Keratinocyte (primary cell): ENCODE results near the gene FOXI1. TPM values are rescaled to one million over a fixed set of nuclear protein-coding genes. Genes with fewer than 3 reads are reported as not detected.

Source experiments
- DNase-seq: peaks from one replicate; pipeline ENCODE4 v3.0.0-alpha.2; 2011; ENCODE audit warnings: low read depth, missing footprints, low spot score
- FAIRE-seq: peaks from 2 replicates; lab custom pipeline; 2011; peaks lifted over from hg19 to GRCh38; lab: Jason Lieb, UNC
- H2AFZ ChIP-seq: 2 replicates; pipeline ENCODE4 v1.6.0; 2012; ENCODE audit warnings: low read length, control low read depth, inconsistent platforms; ENCODE audit not compliant: control insufficient read depth
- H3K27ac ChIP-seq: 2 replicates; pipeline ENCODE4 v1.5.1; 2011; ENCODE audit warnings: low read length; ENCODE audit not compliant: control insufficient read depth, insufficient read depth
- H3K27me3 ChIP-seq: 3 replicates; pipeline ENCODE4 v1.6.0; 2011; ENCODE audit warnings: low read length; ENCODE audit not compliant: control insufficient read depth, insufficient read depth; ENCODE audit errors: extremely low read depth
- H3K36me3 ChIP-seq, 2 experiments: 2 replicates in 1 of 2; 3 replicates in 1 of 2; pipeline ENCODE4 v1.5.1; 2011; ENCODE audit warnings: low read length in 2 of 2, mild to moderate bottlenecking in 1 of 2; ENCODE audit not compliant: control insufficient read depth in 2 of 2, insufficient read depth in 2 of 2; ENCODE audit errors: extremely low read depth in 1 of 2
- H3K4me1 ChIP-seq: 3 replicates; pipeline ENCODE4 v1.5.1; 2011; ENCODE audit warnings: low read length; ENCODE audit not compliant: control insufficient read depth, insufficient read depth; ENCODE audit errors: extremely low read depth
- H3K4me2 ChIP-seq: 3 replicates; pipeline ENCODE4 v1.6.0; 2011; ENCODE audit warnings: low read depth, low read length; ENCODE audit not compliant: control insufficient read depth, insufficient read depth; ENCODE audit errors: extremely low read depth
- H3K4me3 ChIP-seq, 3 experiments: fragments of 200-600 bp in 1 of 3; sonication (generic) in 1 of 3; 2 replicates in 2 of 3; 3 replicates in 1 of 3; pipeline ENCODE4 v1.5.1; 2011 to 2016; ENCODE audit warnings: low read length in 3 of 3, mild to moderate bottlenecking in 3 of 3, control low read depth in 2 of 3, inconsistent platforms in 1 of 3, low read depth in 1 of 3, mixed read lengths in 1 of 3, mixed run types in 1 of 3, moderate library complexity in 1 of 3; ENCODE audit not compliant: control insufficient read depth in 2 of 3, insufficient read depth in 2 of 3; ENCODE audit errors: extremely low read depth in 1 of 3
- H3K79me2 ChIP-seq: 2 replicates; pipeline ENCODE4 v1.6.0; 2012; ENCODE audit warnings: low read length; ENCODE audit not compliant: control insufficient read depth, insufficient read depth
- H3K9ac ChIP-seq: 3 replicates; pipeline ENCODE4 v1.6.0; 2011; ENCODE audit warnings: low read length; ENCODE audit not compliant: control insufficient read depth, insufficient read depth; ENCODE audit errors: extremely low read depth
- H3K9me1 ChIP-seq: 3 replicates; pipeline ENCODE4 v1.6.0; 2011; ENCODE audit warnings: low read length; ENCODE audit not compliant: control insufficient read depth, insufficient read depth; ENCODE audit errors: extremely low read depth
- H3K9me3 ChIP-seq: 2 replicates; pipeline ENCODE4 v1.5.1; 2012; ENCODE audit warnings: low read depth, low read length; ENCODE audit not compliant: control insufficient read depth
- H4K20me1 ChIP-seq: 3 replicates; pipeline ENCODE4 v1.6.0; 2011; ENCODE audit warnings: low read length; ENCODE audit not compliant: control insufficient read depth, insufficient read depth; ENCODE audit errors: extremely low read depth
- CTCF ChIP-seq, 3 experiments: IDR thresholded peaks in 1 of 3; conservative IDR thresholded peaks in 1 of 3; optimal IDR thresholded peaks in 1 of 3; 2 replicates in 2 of 3; 3 replicates in 1 of 3; pipeline versions ENCODE3 to v1.5.1; 2011; ENCODE audit warnings: low read length in 3 of 3, mild to moderate bottlenecking in 3 of 3, moderate library complexity in 2 of 3, control low read depth in 1 of 3, inconsistent platforms in 1 of 3; ENCODE audit not compliant: insufficient read depth in 2 of 3; ENCODE audit errors: extremely low read depth in 1 of 3
- EZH2 ChIP-seq: IDR thresholded peaks from one replicate; pipeline ENCODE4 v1.6.1; 2012; ENCODE audit warnings: inconsistent platforms, mild to moderate bottlenecking, low read length, moderate library complexity
- dilution Hi-C: fragments of 300-500 bp; cut with MboI; formaldehyde crosslinking; loops from one replicate; pipeline ENCODE4 v1.7.0; 2020; ENCODE audit warnings: low sequenced_read_pairs; ENCODE audit not compliant: extremely low pct_ligation_motif_present
- polyA plus RNA-seq, 5 experiments: library from polyadenylated mRNA; depleted of rRNA in 3 of 5; stranded (reverse) in 3 of 5; stranded (forward) in 1 of 5; unstranded in 1 of 5; fragments of >200 nt; gene quantifications; 1 replicate in 1 of 5; 2 replicates in 3 of 5; 3 replicates in 1 of 5; pipeline versions ENCODE4 v1.2.1 to v1.2.3, GENCODE V29; 2011 to 2012; ENCODE audit warnings: missing spikeins in 2 of 5, low read depth in 1 of 5, low replicate concordance in 1 of 5

The FOXI1 gene
- polyA plus RNA-seq, 1 donor (not counting 4 experiments of a cell fraction or from before 2014, with no cell fraction given), result not detected

GRCh38 chr5:170147753-170148264 lies 42.1 kb downstream of the FOXI1 start:
- no peaks in the 10 kb centered on the region for H4K20me1 ChIP-seq
- H3K27me3 ChIP-seq, result no peaks in the 10 kb centered on the region
- no peaks in the 10 kb centered on the region for H3K36me3 ChIP-seq
- dilution Hi-C loops, result no loop called here
- no peak overlapping the region for H3K27ac ChIP-seq
- FAIRE-seq, result no peak
- no peak for DNase-seq
- no peak overlapping the region for H2AFZ ChIP-seq
- TF ChIP-seq EZH2 (no peak), CTCF (optimal IDR thresholded peaks at IDR 0.05 in 1 of 3, IDR thresholded peaks at IDR 0.05 in 1 of 3, conservative IDR thresholded peaks at IDR 0.05 in 1 of 3; ENCODE audit: extremely low read depth in 1 of 3, insufficient read depth in 2 of 3, low read length in 3 of 3) (no peak)
- H3K9ac ChIP-seq, result no peak overlapping the region
- no peak overlapping the region for H3K4me3 ChIP-seq
- H3K4me1 ChIP-seq, result peaks cover 15% of the 10 kb centered on the region
- H3K4me2 ChIP-seq, result no peak overlapping the region
- H3K9me1 ChIP-seq, result no peaks in the 10 kb centered on the region
- H3K79me2 ChIP-seq, result no peaks in the 10 kb centered on the region
- no peaks in the 10 kb centered on the region for H3K9me3 ChIP-seq

GRCh38 chr5:170148430-170149205 lies 42.9 kb downstream of the FOXI1 start:
- no peak overlapping the region for H3K27ac ChIP-seq
- no peaks in the 10 kb centered on the region for H3K9me3 ChIP-seq
- H3K79me2 ChIP-seq, result no peaks in the 10 kb centered on the region
- H2AFZ ChIP-seq, result no peak overlapping the region
- FAIRE-seq, result no peak
- H4K20me1 ChIP-seq, result no peaks in the 10 kb centered on the region
- TF ChIP-seq EZH2, result no peak
- no peak for TF ChIP-seq CTCF (optimal IDR thresholded peaks at IDR 0.05 in 1 of 3, IDR thresholded peaks at IDR 0.05 in 1 of 3, conservative IDR thresholded peaks at IDR 0.05 in 1 of 3; ENCODE audit: extremely low read depth in 1 of 3, insufficient read depth in 2 of 3, low read length in 3 of 3)
- no peaks in the 10 kb centered on the region for H3K36me3 ChIP-seq
- no peak overlapping the region for H3K9ac ChIP-seq
- H3K9me1 ChIP-seq, result no peaks in the 10 kb centered on the region
- no peaks in the 10 kb centered on the region for H3K27me3 ChIP-seq
- dilution Hi-C loops, result no loop called here
- H3K4me1 ChIP-seq, result peaks cover 15% of the 10 kb centered on the region
- H3K4me3 ChIP-seq, result no peak overlapping the region
- DNase-seq, result no peak
- no peak overlapping the region for H3K4me2 ChIP-seq
